Left hindlimb (tissue), 1 donor: ENCODE measurements around the gene PPP1R9A.

Source experiments
- DNase-seq: peaks from one replicate; pipeline ENCODE4 v3.0.0-alpha.2; 2018

Gene PPP1R9A

DNA sequence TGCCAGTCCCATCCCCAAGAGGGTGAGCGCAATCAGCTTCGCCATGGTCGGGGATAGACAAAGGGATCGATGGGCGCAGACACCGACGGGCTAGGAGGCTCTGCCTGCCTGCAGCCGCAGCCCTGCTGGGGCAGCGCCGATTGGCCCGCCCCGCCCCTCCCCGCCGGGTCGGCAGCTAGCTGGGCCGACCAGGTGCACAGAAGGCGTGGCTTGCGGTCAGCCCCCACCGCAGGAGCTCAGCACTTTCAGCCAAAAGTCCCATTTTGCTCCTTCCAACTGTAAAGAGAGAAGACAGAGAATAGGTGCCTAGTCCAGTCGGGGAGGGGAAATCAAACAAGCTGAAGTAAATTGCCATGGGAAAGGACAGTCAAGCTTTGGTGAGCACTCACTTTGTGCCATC, 417.0 kb downstream of the PPP1R9A start, which contains the start of gene PON1:
Gene PON1, minus strand, starts transcription at position 102 of the 400 bp plus-strand sequence. Its CDS starts 57 bp downstream, at position 45.
- no peak for DNase-seq

DNA sequence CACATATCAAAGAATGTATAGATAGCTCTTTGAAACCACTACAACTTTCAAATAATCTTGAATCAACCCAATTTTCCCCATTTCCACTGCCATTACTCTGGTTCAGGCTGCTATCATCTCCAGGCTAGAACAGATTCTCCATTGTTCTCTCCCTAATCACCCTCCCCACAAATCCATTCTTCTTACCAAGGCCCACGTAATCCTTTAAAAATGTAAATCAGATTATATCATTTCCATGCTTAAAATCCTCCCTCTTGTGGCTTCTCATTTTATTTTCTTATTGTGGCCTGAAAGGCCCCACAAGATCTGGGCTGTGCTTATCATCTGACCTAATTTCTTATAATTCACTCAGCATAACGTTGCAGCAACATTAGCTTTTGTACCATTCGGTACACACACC, 420.0 kb downstream of the PPP1R9A start:
- no peak for DNase-seq

DNA sequence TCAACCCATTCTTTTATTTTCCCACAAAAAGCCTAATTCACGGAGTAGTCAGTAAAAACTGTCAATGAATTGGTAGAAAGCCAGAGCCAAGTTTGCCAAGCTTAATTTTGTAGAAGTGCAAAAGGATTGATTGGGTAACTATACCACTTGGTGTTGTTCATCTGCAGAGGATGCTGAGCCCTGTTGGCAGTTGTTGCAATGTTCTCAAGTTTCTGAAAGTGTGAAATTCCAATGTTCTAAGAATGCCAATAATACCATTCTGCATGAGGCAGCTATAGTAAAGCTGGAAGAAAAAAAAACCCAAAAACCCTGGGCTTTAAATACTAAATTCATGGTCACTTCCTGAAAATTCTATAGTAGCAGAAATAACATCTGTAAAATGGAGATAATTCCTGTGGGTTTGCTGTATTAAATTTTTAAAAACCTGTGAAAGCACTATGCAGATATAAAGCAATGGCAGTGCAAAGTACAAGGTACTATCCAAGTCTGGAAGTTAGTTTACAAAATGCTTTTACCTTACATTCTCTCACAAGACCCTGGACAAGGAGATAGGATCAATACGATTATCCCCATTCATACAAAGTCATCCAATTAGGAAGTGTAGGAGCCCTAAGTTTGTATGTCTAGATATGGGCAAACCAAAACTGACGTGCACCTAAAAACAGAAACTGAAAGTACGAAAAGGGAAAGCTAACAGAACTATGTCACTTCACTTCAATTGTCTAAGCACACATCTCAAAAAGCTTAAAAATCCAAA, 423.0 kb downstream of the PPP1R9A start:
- no peak for DNase-seq

DNA sequence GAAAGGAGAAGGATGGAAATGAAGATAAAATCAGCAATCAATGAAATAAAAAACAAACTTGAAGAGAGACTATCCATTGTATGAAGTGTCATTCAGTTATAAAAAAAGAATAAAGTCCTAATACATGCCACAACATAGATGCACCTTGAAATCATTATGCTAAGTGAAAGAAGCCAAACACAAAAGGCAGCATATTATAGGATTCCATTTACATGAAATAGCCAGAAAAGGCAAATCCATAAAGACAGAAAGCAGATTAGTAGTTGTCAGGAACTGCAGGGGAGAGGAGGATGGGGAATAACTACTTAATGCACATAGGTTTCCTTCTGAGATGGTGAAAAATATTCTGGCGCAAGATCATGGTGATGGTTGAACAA, 423.6 kb downstream of the PPP1R9A start:
- no peak for DNase-seq

DNA sequence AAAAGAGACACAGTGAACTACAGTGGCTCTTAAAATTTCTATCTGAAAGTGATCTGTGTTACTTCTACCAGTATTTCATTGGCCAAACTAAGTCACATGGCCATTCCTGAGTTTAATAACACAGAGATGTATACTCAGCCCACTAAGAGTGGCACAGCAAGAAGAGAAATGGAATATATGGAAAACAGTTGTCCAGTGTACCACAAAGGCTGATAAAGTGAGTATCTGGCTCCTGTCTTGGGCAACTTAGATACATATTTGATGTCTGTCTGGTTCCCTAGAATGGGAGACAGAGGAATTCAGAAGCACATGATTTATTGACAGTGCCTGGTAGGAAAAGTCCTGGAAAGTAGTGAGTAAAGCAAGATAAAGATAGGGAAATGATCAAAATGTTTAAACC, 427.1 kb downstream of the PPP1R9A start:
- no peak for DNase-seq

DNA sequence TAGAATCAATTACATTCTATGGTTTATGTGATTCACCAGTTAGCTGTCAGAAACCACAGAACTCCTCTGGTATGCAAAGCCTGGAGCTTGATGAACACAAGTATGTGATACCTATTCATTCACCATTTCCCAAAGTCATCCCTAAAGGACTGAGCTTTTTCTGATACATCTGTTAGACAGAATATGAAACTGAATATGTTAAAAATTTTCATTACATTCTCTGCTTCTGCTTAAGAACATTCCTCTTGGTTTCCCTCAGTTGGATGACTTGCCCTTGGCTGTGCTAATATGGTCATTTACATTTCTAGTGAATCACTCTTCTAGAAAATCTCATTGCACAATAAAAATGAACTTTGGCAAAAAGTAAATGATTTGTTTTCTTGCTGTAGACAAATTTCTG, 427.7 kb downstream of the PPP1R9A start:
- no peak for DNase-seq

DNA sequence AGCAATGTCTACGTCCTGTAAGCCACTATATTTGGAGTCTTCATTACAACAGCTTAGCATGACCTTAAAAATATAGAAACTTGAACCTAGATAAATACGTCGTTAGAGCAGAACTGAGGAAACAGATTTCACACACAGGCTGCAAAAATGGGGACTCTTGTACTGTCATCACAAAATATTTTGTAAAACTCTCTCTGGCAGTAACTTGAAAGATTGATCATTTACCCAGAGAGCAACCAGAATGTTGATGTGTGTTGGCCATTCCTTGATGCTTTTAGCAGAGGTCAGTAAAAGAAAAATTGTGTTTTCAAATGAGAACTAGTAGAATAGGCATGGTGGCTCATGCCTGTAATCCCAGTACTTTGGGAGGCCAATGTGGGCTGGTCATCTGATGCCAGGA, 431.4 kb downstream of the PPP1R9A start:
- no peak for DNase-seq

DNA sequence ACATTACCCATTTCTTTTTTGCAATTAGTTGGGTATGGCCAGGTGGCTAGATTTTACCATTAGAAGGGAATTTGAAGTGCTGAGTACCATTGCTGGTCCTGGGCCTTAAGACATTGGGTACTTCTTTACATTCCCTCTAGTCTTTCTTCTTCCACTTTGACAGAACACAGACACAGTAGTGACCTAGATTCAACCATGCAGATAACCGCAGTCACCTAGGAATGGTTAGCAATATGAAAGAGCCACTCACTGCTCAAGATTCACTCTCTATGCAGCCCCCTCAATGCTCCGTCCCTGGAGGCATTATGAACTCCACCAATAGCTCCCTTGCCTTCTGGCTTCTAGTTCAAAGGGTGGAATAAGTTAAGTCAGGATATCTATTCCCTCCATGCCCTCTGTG, 433.1 kb downstream of the PPP1R9A start:
- no peak for DNase-seq

DNA sequence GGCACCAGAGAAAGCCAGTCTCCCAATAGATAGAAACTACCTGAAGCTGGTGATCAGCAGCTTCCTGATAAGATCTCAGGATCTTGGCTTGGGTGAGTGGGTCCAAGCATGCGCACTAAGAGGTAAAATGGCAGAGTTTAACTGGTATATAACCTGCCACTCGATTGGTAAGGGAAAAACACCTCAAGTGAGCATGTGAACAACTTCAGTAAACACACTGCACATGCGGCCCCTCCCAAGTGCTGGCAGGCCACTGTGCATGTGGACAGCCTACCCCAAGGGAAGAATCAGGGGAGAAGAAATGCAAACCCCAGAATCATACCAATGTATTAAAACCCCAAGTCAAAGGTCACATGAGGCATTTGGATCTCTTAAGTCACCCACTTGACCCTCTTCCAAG, 434.6 kb downstream of the PPP1R9A start:
- DNase-seq = no peak

DNA sequence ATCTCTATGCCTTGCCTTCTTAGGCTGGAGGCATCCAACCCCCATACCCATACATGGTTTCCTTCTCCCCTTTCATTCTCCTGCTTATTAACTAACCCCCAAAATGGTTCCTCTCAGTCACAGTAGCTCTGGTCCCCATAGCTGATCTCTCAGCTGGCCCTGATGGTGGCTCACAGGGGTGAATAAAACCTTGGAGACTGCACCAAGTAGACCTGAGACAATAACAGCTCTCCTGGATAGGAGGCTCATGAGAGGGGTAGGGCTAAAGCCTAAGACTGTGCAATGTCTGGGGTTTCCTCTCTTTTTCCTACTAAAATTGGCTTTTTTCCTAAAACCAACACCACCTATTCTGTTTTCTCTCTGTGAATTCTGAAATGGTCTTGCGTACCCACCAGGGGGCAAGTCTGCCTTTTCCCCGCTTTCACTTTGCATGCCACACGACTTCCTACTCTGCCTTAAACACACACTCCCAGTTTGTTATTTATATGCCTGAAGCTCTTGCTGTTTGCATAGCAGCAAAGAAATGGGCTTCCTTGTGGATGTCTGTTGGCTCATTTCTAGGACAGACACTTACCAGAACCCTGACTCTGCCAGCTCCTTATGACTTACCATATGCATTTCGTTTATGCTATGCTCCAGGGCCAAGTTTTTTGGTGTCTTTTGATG, 435.4 kb downstream of the PPP1R9A start:
- DNase-seq = no peak
